GM12891 (cell line): ENCODE data around the gene ARMC12.

Experiments
- POLR2A ChIP-seq: IDR thresholded peaks from 2 replicates; pipeline ENCODE4 v1.6.1; 2011; ENCODE audit warnings: low read depth, low read length, control low read depth
- POLR2AphosphoS5 ChIP-seq: IDR thresholded peaks from 2 replicates; pipeline ENCODE4 v1.6.1; 2011; ENCODE audit warnings: low read depth, low read length, control low read depth
- POU2F2 ChIP-seq: IDR thresholded peaks from 2 replicates; pipeline ENCODE4 v1.6.1; 2011; ENCODE audit warnings: low read depth, mild to moderate bottlenecking, control low read depth, low read length, moderate library complexity
- SPI1 ChIP-seq: IDR thresholded peaks from 2 replicates; pipeline ENCODE4 v1.6.1; 2011; ENCODE audit warnings: low read depth, low read length, control low read depth
- TAF1 ChIP-seq: IDR thresholded peaks from 2 replicates; pipeline ENCODE4 v1.6.1; 2011; ENCODE audit warnings: low read depth, low read length, control low read depth

- no peak for TF ChIP-seq POLR2A
- TF ChIP-seq POLR2AphosphoS5 = no peak
- no peak for TF ChIP-seq SPI1
- no peak for TF ChIP-seq TAF1
- no peak for TF ChIP-seq POU2F2
Measured at GRCh38 chr6:35794536-35795452, 58.0 kb downstream of the ARMC12 start.
